A549 (cell line): ENCODE measurements around the gene CLIC4.

Experiments
- EP300 ChIP-seq, 2 experiments: fragments of >200 bp; sonication (Bioruptor Twin); formaldehyde crosslinking; IDR thresholded peaks; 2 replicates in 1 of 2; 3 replicates in 1 of 2; pipeline ENCODE4 v1.6.1; 2016 to 2017
- FOXS1 ChIP-seq: fragments of 250-450 bp; sonication (Bioruptor Pico); IDR thresholded peaks from 2 replicates; pipeline ENCODE4 v1.5.0; 2020; ENCODE audit warnings: mild to moderate bottlenecking, moderate library complexity
- HEYL ChIP-seq: fragments of 250-450 bp; sonication (Bioruptor Pico); IDR thresholded peaks from 2 replicates; pipeline ENCODE4 v1.8.0; 2021; ENCODE audit warnings: mild to moderate bottlenecking, moderate library complexity
- KDM1A ChIP-seq: fragments of 200-600 bp; sonication (generic); IDR thresholded peaks from 2 replicates; pipeline ENCODE4 v1.6.1; 2016; ENCODE audit warnings: low read depth, mild to moderate bottlenecking
- MYC ChIP-seq: IDR thresholded peaks from 2 replicates; pipeline ENCODE4 v1.6.1; 2012; ENCODE audit warnings: mild to moderate bottlenecking, inconsistent platforms, low read length, improper control_type of control experiment, borderline replicate concordance
- POLR2A ChIP-seq: IDR thresholded peaks from 2 replicates; pipeline ENCODE4 v1.6.1; 2012; ENCODE audit warnings: mild to moderate bottlenecking, low read length
- POLR2AphosphoS2 ChIP-seq: conservative IDR thresholded peaks from 2 replicates; pipeline ENCODE4 v1.6.1; 2012; ENCODE audit warnings: low read length, improper control_type of control experiment, inconsistent platforms
- RCOR1 ChIP-seq: fragments of 150-350 bp; IDR thresholded peaks from 2 replicates; pipeline ENCODE4 v1.6.1; 2014; ENCODE audit warnings: antibody characterized with exemption, low read length, low read depth
- ZSCAN20 ChIP-seq: fragments of 250-450 bp; sonication (Bioruptor Pico); IDR thresholded peaks from 2 replicates; pipeline ENCODE4 v1.8.0; 2022; ENCODE audit warnings: mild to moderate bottlenecking, moderate library complexity
- TF ChIP-seq, protein P1 (sequence below): fragments of >200 bp; sonication (Bioruptor Twin); formaldehyde crosslinking; IDR thresholded peaks from 3 replicates; pipeline ENCODE4 v1.5.1; 2016

DNA sequence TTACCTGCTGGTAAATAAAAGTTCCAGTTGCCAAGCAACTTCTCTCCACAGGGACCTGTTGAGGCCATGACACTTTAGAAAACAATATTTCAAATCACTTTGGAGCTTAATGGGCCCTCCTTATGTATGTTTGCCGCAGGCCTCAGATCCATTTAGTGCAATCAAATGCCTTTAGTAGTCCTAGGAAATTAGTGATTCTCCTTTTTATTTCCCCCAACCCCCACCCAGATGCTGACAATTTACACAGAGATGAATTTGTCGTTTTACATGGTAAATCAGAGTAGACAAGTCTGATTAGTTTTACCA is 83.6 kb downstream of the CLIC4 start:
- no peak for TF ChIP-seq FOXS1 (CRISPR knock-in tag)
- TF ChIP-seq, protein P1, sequence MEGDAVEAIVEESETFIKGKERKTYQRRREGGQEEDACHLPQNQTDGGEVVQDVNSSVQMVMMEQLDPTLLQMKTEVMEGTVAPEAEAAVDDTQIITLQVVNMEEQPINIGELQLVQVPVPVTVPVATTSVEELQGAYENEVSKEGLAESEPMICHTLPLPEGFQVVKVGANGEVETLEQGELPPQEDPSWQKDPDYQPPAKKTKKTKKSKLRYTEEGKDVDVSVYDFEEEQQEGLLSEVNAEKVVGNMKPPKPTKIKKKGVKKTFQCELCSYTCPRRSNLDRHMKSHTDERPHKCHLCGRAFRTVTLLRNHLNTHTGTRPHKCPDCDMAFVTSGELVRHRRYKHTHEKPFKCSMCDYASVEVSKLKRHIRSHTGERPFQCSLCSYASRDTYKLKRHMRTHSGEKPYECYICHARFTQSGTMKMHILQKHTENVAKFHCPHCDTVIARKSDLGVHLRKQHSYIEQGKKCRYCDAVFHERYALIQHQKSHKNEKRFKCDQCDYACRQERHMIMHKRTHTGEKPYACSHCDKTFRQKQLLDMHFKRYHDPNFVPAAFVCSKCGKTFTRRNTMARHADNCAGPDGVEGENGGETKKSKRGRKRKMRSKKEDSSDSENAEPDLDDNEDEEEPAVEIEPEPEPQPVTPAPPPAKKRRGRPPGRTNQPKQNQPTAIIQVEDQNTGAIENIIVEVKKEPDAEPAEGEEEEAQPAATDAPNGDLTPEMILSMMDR: no peak
- no peak for TF ChIP-seq EP300 (IDR thresholded peaks at IDR 0.05)
- TF ChIP-seq POLR2A: no peak
- TF ChIP-seq POLR2AphosphoS2: no peak
- no peak for TF ChIP-seq RCOR1
- no peak for TF ChIP-seq ZSCAN20 (CRISPR knock-in tag)
- no peak for TF ChIP-seq HEYL (CRISPR knock-in tag)
- TF ChIP-seq KDM1A: no peak
- no peak for TF ChIP-seq MYC
